NCI-H774 (cell line): ENCODE results near the gene KCNIP4.

ENCODE experiments used
- DNase-seq: peaks from one replicate; lab custom pipeline; 2025; lab: John Stamatoyannopoulos, UW

KCNIP4 gene

GRCh38 chr4:21061902-21062301, 886.7 kb downstream of the KCNIP4 start:
- no peak for DNase-seq

GRCh38 chr4:21046141-21046540, 902.4 kb downstream of the KCNIP4 start:
- DNase-seq, result no peak

- no peak for DNase-seq
Observed at GRCh38 chr4:21045119-21045518, 903.5 kb downstream of the KCNIP4 start.

- DNase-seq, result no peak
Observed at GRCh38 chr4:21041708-21042107, 906.9 kb downstream of the KCNIP4 start.

GRCh38 chr4:21034728-21035127, 913.8 kb downstream of the KCNIP4 start:
- no peak for DNase-seq

- DNase-seq, result no peak
Observed at GRCh38 chr4:21032089-21032645, 916.4 kb downstream of the KCNIP4 start.

GRCh38 chr4:21018817-21019216, 929.8 kb downstream of the KCNIP4 start:
- DNase-seq, result no peak

GRCh38 chr4:21013501-21013900, 935.1 kb downstream of the KCNIP4 start:
- no peak for DNase-seq

- no peak for DNase-seq
Observed at GRCh38 chr4:21012851-21013331, 935.7 kb downstream of the KCNIP4 start.

- no peak for DNase-seq
Observed at GRCh38 chr4:21011106-21011505, 937.5 kb downstream of the KCNIP4 start.

GRCh38 chr4:21009956-21010355, 938.6 kb downstream of the KCNIP4 start:
- DNase-seq, result no peak

- no peak for DNase-seq
Observed at GRCh38 chr4:21005647-21006046, 942.9 kb downstream of the KCNIP4 start.

GRCh38 chr4:21002976-21003375, 945.6 kb downstream of the KCNIP4 start:
- no peak for DNase-seq

GRCh38 chr4:21002286-21002685, 946.3 kb downstream of the KCNIP4 start:
- DNase-seq, result no peak

- DNase-seq, result no peak
Observed at GRCh38 chr4:21001490-21001889, 947.1 kb downstream of the KCNIP4 start.

- DNase-seq, result no peak
Observed at GRCh38 chr4:20997886-20998285, 950.7 kb downstream of the KCNIP4 start.

- DNase-seq, result no peak
Observed at GRCh38 chr4:20995610-20996009, 953.0 kb downstream of the KCNIP4 start.

GRCh38 chr4:20995015-20995414, 953.6 kb downstream of the KCNIP4 start:
- DNase-seq, result no peak

GRCh38 chr4:20992002-20992401, 956.6 kb downstream of the KCNIP4 start:
- DNase-seq, result no peak

- DNase-seq, result no peak
Observed at GRCh38 chr4:20987191-20987590, 961.4 kb downstream of the KCNIP4 start.

- DNase-seq, result no peak
Observed at GRCh38 chr4:20984576-20984836, 964.1 kb downstream of the KCNIP4 start.

- DNase-seq, result peak; percentile 51
Observed at GRCh38 chr4:20983763-20984575, 964.6 kb downstream of the KCNIP4 start.

GRCh38 chr4:20982544-20982943, 966.0 kb downstream of the KCNIP4 start:
- DNase-seq, result no peak

GRCh38 chr4:20960291-20960690, 988.3 kb downstream of the KCNIP4 start:
- no peak for DNase-seq
